IMR-90 (cell line): ENCODE measurements around the gene GJA4. TPM values are rescaled to one million over a fixed set of nuclear protein-coding genes. Genes with fewer than 3 reads are reported as not detected.

Experiments used
- ATAC-seq: fragments of 200-7000 bp; cut with Tn5 transposase; 2 replicates; pipeline ENCODE4 v1.9.1; 2020; ENCODE audit warnings: low read depth, mild to moderate bottlenecking, moderate library complexity
- BruUV-seq: library from RNA; stranded (reverse); fragments of 400-500 nt; replicated peaks from 2 replicates; lab custom pipeline; 2021; lab: Mats Ljungman, UMichigan
- CTCF ChIA-PET: fragments of 300-600 bp; formaldehyde crosslinking; extraction: SDS; loops from one replicate; lab custom pipeline; 2021; ENCODE audit warnings: antibody characterized with exemption; lab: Yijun Ruan, JAX
- POLR2A ChIA-PET: fragments of 300-600 bp; sonication (Branson Sonifier 250); formaldehyde crosslinking; loops from one replicate; lab custom pipeline; 2022; ENCODE audit warnings: antibody characterized with exemption; ENCODE audit not compliant: unreplicated experiment; lab: Charles Lee
- DNase-seq: peaks from one replicate; pipeline ENCODE4 v3.0.0; 2013
- H2AFZ ChIP-seq: replicated peaks from 2 replicates; pipeline ENCODE3; 2013; ENCODE audit warnings: low read length, mild to moderate bottlenecking; ENCODE audit not compliant: poor library complexity
- H2AK5ac ChIP-seq: 2 replicates; pipeline ENCODE4 v1.6.1; 2013; ENCODE audit warnings: low read depth, low read length, inconsistent platforms
- H2AK9ac ChIP-seq: replicated peaks from 2 replicates; pipeline ENCODE3; 2013; ENCODE audit warnings: mild to moderate bottlenecking, low read depth, low read length, moderate library complexity; ENCODE audit not compliant: poor library complexity
- H2BK120ac ChIP-seq: 2 replicates; pipeline ENCODE4 v1.6.1; 2013; ENCODE audit warnings: low read depth, low read length, inconsistent platforms
- H2BK15ac ChIP-seq: 3 replicates; pipeline ENCODE4 v1.6.1; 2013; ENCODE audit warnings: low read depth, low read length, inconsistent platforms
- H2BK20ac ChIP-seq: 2 replicates; pipeline ENCODE4 v1.6.1; 2013; ENCODE audit warnings: low read depth, mild to moderate bottlenecking, inconsistent platforms, low read length, moderate library complexity
- H2BK5ac ChIP-seq: 2 replicates; pipeline ENCODE4 v1.6.1; 2013; ENCODE audit warnings: mild to moderate bottlenecking, low read depth, low read length, inconsistent platforms; ENCODE audit not compliant: poor library complexity, severe bottlenecking
- H3K14ac ChIP-seq: replicated peaks from 2 replicates; pipeline ENCODE4 v1.6.1; 2013; ENCODE audit warnings: low read depth, low read length, inconsistent platforms
- H3K18ac ChIP-seq: 2 replicates; pipeline ENCODE4 v1.6.1; 2013; ENCODE audit warnings: low read depth, low read length, control low read depth
- H3K23ac ChIP-seq: 2 replicates; pipeline ENCODE4 v1.6.1; 2013; ENCODE audit warnings: low read depth, low read length, inconsistent platforms
- H3K27ac ChIP-seq: 2 replicates; pipeline ENCODE4 v1.5.1; 2013; ENCODE audit warnings: mild to moderate bottlenecking, control low read depth, low read length; ENCODE audit not compliant: insufficient read depth
- H3K27me3 ChIP-seq: 2 replicates; pipeline ENCODE4 v1.6.1; 2013; ENCODE audit warnings: low read length; ENCODE audit not compliant: control insufficient read depth, insufficient read depth
- H3K36me3 ChIP-seq: 2 replicates; pipeline ENCODE4 v1.6.1; 2013; ENCODE audit warnings: low read length, mixed read lengths; ENCODE audit not compliant: control insufficient read depth, insufficient read depth
- H3K4ac ChIP-seq: 2 replicates; pipeline ENCODE4 v1.6.1; 2013; ENCODE audit warnings: low read depth, low read length, inconsistent platforms
- H3K4me1 ChIP-seq: 2 replicates; pipeline ENCODE4 v1.6.1; 2013; ENCODE audit warnings: low read length, mixed read lengths; ENCODE audit not compliant: control insufficient read depth, insufficient read depth
- H3K4me2 ChIP-seq: 2 replicates; pipeline ENCODE4 v1.6.1; 2013; ENCODE audit warnings: low read depth, mild to moderate bottlenecking, control low read depth, low read length, moderate library complexity
- H3K4me3 ChIP-seq: 2 replicates; pipeline ENCODE4 v1.5.1; 2013; ENCODE audit warnings: low read depth, mild to moderate bottlenecking, control low read depth, low read length, moderate library complexity; ENCODE audit not compliant: insufficient read depth
- H3K56ac ChIP-seq: 2 replicates; pipeline ENCODE4 v1.6.1; 2013; ENCODE audit warnings: low read length, inconsistent platforms; ENCODE audit not compliant: insufficient read depth; ENCODE audit errors: extremely low read depth
- H3K79me1 ChIP-seq, 2 experiments: 2 replicates each; pipeline ENCODE4 v1.6.1; 2013; ENCODE audit warnings: low read length in 2 of 2, inconsistent platforms in 1 of 2, low read depth in 1 of 2
- H3K9ac ChIP-seq: 2 replicates; pipeline ENCODE4 v1.6.1; 2013; ENCODE audit warnings: low read depth, low read length, control low read depth
- H3K9me1 ChIP-seq: 2 replicates; pipeline ENCODE4 v1.6.1; 2013; ENCODE audit warnings: low read length, inconsistent platforms; ENCODE audit not compliant: insufficient read depth
- H3K9me3 ChIP-seq: 2 replicates; pipeline ENCODE4 v1.6.1; 2013; ENCODE audit warnings: low read length; ENCODE audit not compliant: control insufficient read depth, insufficient read depth
- H4K20me1 ChIP-seq: 2 replicates; pipeline ENCODE4 v1.6.1; 2013; ENCODE audit warnings: low read length, inconsistent platforms; ENCODE audit not compliant: insufficient read depth
- H4K5ac ChIP-seq: 2 replicates; pipeline ENCODE4 v1.6.1; 2013; ENCODE audit warnings: mild to moderate bottlenecking, low read depth, low read length, control low read depth
- H4K8ac ChIP-seq, 2 experiments: 2 replicates each; pipeline ENCODE4 v1.6.1; 2013; ENCODE audit warnings: low read depth in 2 of 2, low read length in 2 of 2, control low read depth in 1 of 2, inconsistent platforms in 1 of 2
- H4K91ac ChIP-seq: 2 replicates; pipeline ENCODE4 v1.6.1; 2013; ENCODE audit warnings: low read depth, low read length, inconsistent platforms; ENCODE audit not compliant: insufficient read depth
- BHLHE40 ChIP-seq: fragments of 150-350 bp; IDR thresholded peaks from 2 replicates; pipeline ENCODE4 v1.6.1; 2016; ENCODE audit warnings: mild to moderate bottlenecking, low read depth, low read length
- ELK1 ChIP-seq: fragments of 150-350 bp; IDR thresholded peaks from 2 replicates; pipeline ENCODE4 v1.6.1; 2016; ENCODE audit warnings: low read depth, mild to moderate bottlenecking, low read length, moderate library complexity, borderline replicate concordance
- POLR2A ChIP-seq: IDR thresholded peaks from 2 replicates; pipeline ENCODE4 v1.6.1; 2012; ENCODE audit warnings: mild to moderate bottlenecking, low read depth, low read length
- SMC3 ChIP-seq: fragments of 150-350 bp; IDR thresholded peaks from 2 replicates; pipeline ENCODE4 v1.6.1; 2016; ENCODE audit warnings: low read depth, mild to moderate bottlenecking, antibody characterized with exemption, low read length, moderate library complexity
- WGBS, 2 experiments: methylation state at CpG; one replicate each; pipeline versions ENCODE4 v1.1.5 to v1.1.7; 2013; ENCODE audit warnings: missing lambda C conversion rate in 2 of 2; ENCODE audit not compliant: insufficient read length in 1 of 2; ENCODE audit errors: extremely low coverage in 2 of 2; 5-methylcytosine and 5-hydroxymethylcytosine counted together
- dilution Hi-C: fragments of 300-500 bp; cut with HindIII; formaldehyde crosslinking; loops from one replicate; pipeline ENCODE4 v1.14.3; 2018; ENCODE audit warnings: low sequenced_read_pairs; ENCODE audit not compliant: unreplicated experiment
- in situ Hi-C: fragments of 300-500 bp; cut with MboI; formaldehyde crosslinking; loops from 3 replicates; pipeline ENCODE4 v1.14.3; 2019; ENCODE audit warnings: low sequenced_read_pairs, inconsistent platforms, mixed read lengths
- intact Hi-C: fragments of 100-400 bp; cut with micrococcal nuclease; formaldehyde crosslinking; loops from 2 replicates; pipeline ENCODE4 v1.10.0; 2022
- polyA plus RNA-seq, 3 experiments: library from polyadenylated mRNA; depleted of rRNA; stranded (reverse); fragments of >200 nt; gene quantifications; 2 replicates each; pipeline ENCODE4 v1.2.3, GENCODE V29; 2012; ENCODE audit warnings: low replicate concordance in 1 of 3
- total RNA-seq: library from RNA; depleted of rRNA; stranded (reverse); fragments of >200 nt; gene quantifications from 2 replicates; pipeline ENCODE4 v1.2.3, GENCODE V29; 2012

GJA4 gene
- total and polyA plus RNA-seq, 2 of the 4 experiments (the other 2 are of a cell fraction): not detected

- Histone ChIP-seq H3K79me1 (no peaks in the 10 kb centered on the region), H2BK120ac (no peak overlapping the region), H3K9ac (no peak overlapping the region), H2BK5ac (no peak overlapping the region), H2AK9ac (no peak overlapping the region), H3K36me3 (no peaks in the 10 kb centered on the region), H3K23ac (no peak overlapping the region), H3K18ac (no peak overlapping the region), H2AK5ac (no peak overlapping the region), H4K91ac (no peak overlapping the region), H3K14ac (no peak overlapping the region), H4K5ac (no peak overlapping the region), H3K4me1 (no peaks in the 10 kb centered on the region), H3K27ac (no peak overlapping the region), H3K4ac (no peak overlapping the region), H2BK15ac (no peak overlapping the region), H3K9me1 (no peaks in the 10 kb centered on the region), H3K4me2 (no peak overlapping the region), H4K8ac (no peak overlapping the region), H2BK20ac (no peak overlapping the region), H3K9me3 (no peaks in the 10 kb centered on the region), H3K4me3 (no peak overlapping the region), H3K27me3 (peaks cover 2% of the 10 kb centered on the region; the same call in 1 of the 2 replicates), H3K56ac (no peak overlapping the region), H4K20me1 (no peaks in the 10 kb centered on the region), H2AFZ (no peak overlapping the region)
- intact Hi-C loops (no loop called here), dilution Hi-C loops (no loop called here), in situ Hi-C loops (loop anchor here (10.0 kb wide), 1 partner anchor 1113 kb away; no protein-coding TSS in a partner anchor)
- ATAC-seq: no peak
- TF ChIP-seq ELK1 (no peak), POLR2A (no peak), BHLHE40 (no peak), SMC3 (no peak)
- 40% methylated on average over 1 of the region's 6 CpGs; no CpG with 5 or more reads in 1 of the 2 experiments for WGBS, 2 experiments
- DNase-seq: no peak
- CTCF ChIA-PET: no interaction called here
- POLR2A ChIA-PET: no interaction called here
- no TSS peak for BruUV-seq
These were observed 45.2 kb upstream of the GJA4 start for GRCh38 chr1:34747638-34747941.
